Lung (tissue), 12 donors: ENCODE results near the gene LRRK1. TPM values are rescaled to one million over a fixed set of nuclear protein-coding genes. Genes with fewer than 3 reads are reported as not detected.
A peak's percentile ranks its signal among the peaks of the same experiment; 100 is the strongest.

ENCODE experiments used
- ATAC-seq: fragments of 200-7000 bp; cut with Tn5 transposase; one replicate; pipeline ENCODE4 v1.9.1; 2020; ENCODE audit warnings: moderate number of reproducible peaks; ENCODE audit not compliant: insufficient read depth, low FRiP score
- DNase-seq, 3 donors: peaks; one replicate each; pipeline ENCODE4 v3.0.0-alpha.2; 2013 to 2017
- H3K27ac ChIP-seq, 2 donors: one replicate each; pipeline ENCODE4 v1.5.1; 2013; ENCODE audit warnings: mild to moderate bottlenecking in 2 of 2, moderate library complexity in 2 of 2, control low read depth in 1 of 2, inconsistent platforms in 1 of 2, low read depth in 1 of 2, low read length in 1 of 2
- H3K27me3 ChIP-seq, 3 donors: one replicate each; pipeline ENCODE4 v1.5.1; 2013; ENCODE audit warnings: low read length in 2 of 3; ENCODE audit not compliant: control insufficient read depth in 3 of 3, insufficient read depth in 3 of 3
- H3K36me3 ChIP-seq, 4 donors: one replicate each; pipeline ENCODE4 v1.5.1; 2013; ENCODE audit warnings: low read length in 4 of 4, mild to moderate bottlenecking in 1 of 4, moderate library complexity in 1 of 4; ENCODE audit not compliant: control insufficient read depth in 4 of 4, insufficient read depth in 4 of 4
- H3K4me1 ChIP-seq, 5 donors: one replicate each; pipeline ENCODE4 v1.5.1; 2013; ENCODE audit warnings: low read length in 5 of 5, mild to moderate bottlenecking in 2 of 5, moderate library complexity in 1 of 5; ENCODE audit not compliant: control insufficient read depth in 5 of 5, insufficient read depth in 5 of 5
- H3K4me3 ChIP-seq: one replicate; pipeline ENCODE4 v1.5.1; 2013; ENCODE audit warnings: mild to moderate bottlenecking, control low read depth, moderate library complexity
- H3K9ac ChIP-seq, 2 donors: one replicate each; pipeline ENCODE4 v1.5.1; 2013; ENCODE audit warnings: low read length in 2 of 2, control low read depth in 1 of 2; ENCODE audit not compliant: insufficient read depth in 1 of 2
- H3K9me3 ChIP-seq, 4 donors: one replicate each; pipeline ENCODE4 v1.5.1; 2013; ENCODE audit warnings: low read length in 3 of 4, mild to moderate bottlenecking in 1 of 4, moderate library complexity in 1 of 4; ENCODE audit not compliant: control insufficient read depth in 4 of 4, insufficient read depth in 3 of 4
- CTCF ChIP-seq: IDR thresholded peaks from 2 replicates; pipeline ENCODE4 v1.5.1; 2012; ENCODE audit warnings: mild to moderate bottlenecking; ENCODE audit errors: control extremely low read depth, extremely low read depth
- WGBS, 2 donors: extraction: QIAGEN DNeasy Blood & Tissue Kit; methylation state at CpG; one replicate each; pipeline ENCODE4 v1.1.7; 2013; 5-methylcytosine and 5-hydroxymethylcytosine counted together
- polyA plus RNA-seq, 2 donors: library from polyadenylated mRNA; stranded (reverse); fragments of 200-250 nt; gene quantifications; one replicate each; pipeline ENCODE4 v1.2.1, GENCODE V29; 2013
- total RNA-seq, 2 donors: library from RNA; depleted of rRNA in 1 of 2; stranded (reverse); fragments of >200 nt in 1 of 2; gene quantifications; one replicate each; pipeline ENCODE4 v1.2.1, GENCODE V29; 2014 to 2021
- donor health status: control.
- donor health status: control.
- donor health status: Bipolar disorder and iron deficiency.
- donor health status: healthy.
- donor health status: DM: yes; HTN: yes; CAD: no.

The LRRK1 gene
- total and polyA plus RNA-seq, 4 donors: 5.7 to 22.9 (median 9.7) TPM

- DNase-seq (no peak), ATAC-seq (no peak)
- Histone ChIP-seq H3K36me3 (peaks cover 0 to 35% (median 0%) of the 10 kb centered on the region in 4 donors), H3K9me3 (no peaks in the 10 kb centered on the region), H3K4me1 (peaks cover 0 to 9% (median under 1%) of the 10 kb centered on the region in 5 donors), H3K27me3 (no peaks in the 10 kb centered on the region), H3K9ac (no peak overlapping the region), H3K4me3 (no peak overlapping the region), H3K27ac (no peak overlapping the region)
- WGBS, 2 donors: 94 to 96% methylated on average over 12 of the region's 12 CpGs
- no peak for TF ChIP-seq CTCF
These were observed 139.6 kb downstream of the LRRK1 start for GRCh38 chr15:101058735-101059134.

- Histone ChIP-seq H3K4me3 (no peak overlapping the region), H3K36me3 (peaks cover 0 to 35% (median 0%) of the 10 kb centered on the region in 4 donors), H3K4me1 (peaks cover 0 to 13% (median 10%) of the 10 kb centered on the region in 5 donors), H3K27me3 (no peaks in the 10 kb centered on the region), H3K27ac (no peak overlapping the region), H3K9ac (no peak overlapping the region), H3K9me3 (no peaks in the 10 kb centered on the region)
- DNase-seq (peak in 1 of 3 donors; percentile 3), ATAC-seq (no peak)
- no peak for TF ChIP-seq CTCF
- WGBS, 2 donors: 80 to 83% methylated on average over 16 of the region's 16 CpGs
These were observed 140.5 kb downstream of the LRRK1 start for GRCh38 chr15:101059381-101060341.

- ATAC-seq (no peak), DNase-seq (peak in 1 of 3 donors; percentile 18)
- H3K9ac ChIP-seq: no peak overlapping the region
- H3K36me3 ChIP-seq: peaks cover 0 to 32% (median 0%) of the 10 kb centered on the region in 4 donors
- no peaks in the 10 kb centered on the region for H3K27me3 ChIP-seq
- H3K27ac ChIP-seq: no peak overlapping the region
- 82 to 87% methylated on average over 35 of the region's 35 CpGs for WGBS, 2 donors
- H3K9me3 ChIP-seq: no peaks in the 10 kb centered on the region
- TF ChIP-seq CTCF: no peak
- H3K4me3 ChIP-seq: no peak overlapping the region
- H3K4me1 ChIP-seq: peaks cover 0 to 17% (median 12%) of the 10 kb centered on the region in 5 donors
These were observed 141.7 kb downstream of the LRRK1 start for GRCh38 chr15:101060576-101061551.
